Panc1 (cell line): Measurements from ENCODE around the gene SEC11C. TPM values are rescaled to one million over a fixed set of nuclear protein-coding genes. Genes with fewer than 3 reads are reported as not detected.

Experiments used
- ATAC-seq: fragments of 200-7000 bp; cut with Tn5 transposase; 2 replicates; pipeline ENCODE4 v1.9.1; 2020; ENCODE audit warnings: mild to moderate bottlenecking, moderate library complexity
- BruUV-seq: library from RNA; stranded (reverse); fragments of 400-500 nt; replicated peaks from 2 replicates; lab custom pipeline; 2021; lab: Mats Ljungman, UMichigan
- CTCF ChIA-PET: fragments of 300-600 bp; sonication (Branson Sonifier 250); formaldehyde crosslinking; loops from one replicate; lab custom pipeline; 2022; ENCODE audit warnings: antibody characterized with exemption; lab: Charles Lee
- POLR2A ChIA-PET: fragments of 300-600 bp; sonication (Branson Sonifier 250); formaldehyde crosslinking; loops from one replicate; lab custom pipeline; 2022; ENCODE audit warnings: antibody characterized with exemption; lab: Charles Lee
- DNase-seq: peaks from one replicate; pipeline ENCODE4 v3.0.0-alpha.2; 2010; ENCODE audit warnings: low read depth, low spot score
- H3K27ac ChIP-seq: 2 replicates; pipeline ENCODE4 v1.5.1; 2011; ENCODE audit warnings: mild to moderate bottlenecking, low read length, inconsistent platforms
- H3K27me3 ChIP-seq: fragments of 200-500 bp; sonication (Bioruptor generic); 2 replicates; pipeline ENCODE4 v1.6.0; 2014; ENCODE audit warnings: low read length, inconsistent platforms; ENCODE audit not compliant: control insufficient read depth, insufficient read depth
- H3K36me3 ChIP-seq: fragments of 200-500 bp; sonication (Bioruptor generic); 2 replicates; pipeline ENCODE4 v1.5.1; 2014; ENCODE audit warnings: inconsistent platforms, mild to moderate bottlenecking, low read length, moderate library complexity; ENCODE audit not compliant: control insufficient read depth, insufficient read depth
- H3K4me1 ChIP-seq: 2 replicates; pipeline ENCODE4 v1.5.1; 2011; ENCODE audit warnings: inconsistent platforms, mild to moderate bottlenecking, low read length, moderate library complexity; ENCODE audit not compliant: control insufficient read depth, insufficient read depth
- H3K4me3 ChIP-seq, 2 experiments: 2 replicates each; pipeline ENCODE4 v1.5.1; 2011 to 2012; ENCODE audit warnings: low read depth in 2 of 2, low read length in 2 of 2, mild to moderate bottlenecking in 2 of 2, inconsistent platforms in 1 of 2, moderate library complexity in 1 of 2
- H3K9me3 ChIP-seq: fragments of 200-500 bp; sonication (Bioruptor generic); 2 replicates; pipeline ENCODE4 v1.5.1; 2014; ENCODE audit warnings: low read depth, mild to moderate bottlenecking, inconsistent platforms, low read length, moderate library complexity; ENCODE audit not compliant: control insufficient read depth, insufficient read depth
- POLR2AphosphoS5 ChIP-seq: IDR thresholded peaks from 2 replicates; pipeline ENCODE4 v1.6.1; 2012; ENCODE audit warnings: mild to moderate bottlenecking, low read depth, low read length, moderate library complexity
- REST ChIP-seq, 2 experiments: IDR thresholded peaks; 2 replicates each; pipeline ENCODE4 v1.6.1; 2011 to 2012; ENCODE audit warnings: low read depth in 2 of 2, control low read depth in 1 of 2, low read length in 1 of 2, mild to moderate bottlenecking in 1 of 2, moderate library complexity in 1 of 2; ENCODE audit not compliant: insufficient read depth in 1 of 2
- SIN3A ChIP-seq: IDR thresholded peaks from 2 replicates; pipeline ENCODE4 v1.6.1; 2012; ENCODE audit warnings: low read depth, mild to moderate bottlenecking, low read length, moderate library complexity, borderline replicate concordance; ENCODE audit not compliant: insufficient read depth
- TCF7L2 ChIP-seq: IDR thresholded peaks from 2 replicates; pipeline ENCODE4 v1.6.1; 2011; ENCODE audit warnings: mild to moderate bottlenecking, low read depth, low read length, inconsistent platforms
- in situ Hi-C: cut with HindIII; loops from 2 replicates; pipeline ENCODE4 v1.10.0; 2016; ENCODE audit warnings: low sequenced_read_pairs, low pct_unique_long_range_greater_than_20kb
- intact Hi-C: fragments of 100-400 bp; cut with micrococcal nuclease; formaldehyde crosslinking; loops from one replicate; pipeline ENCODE4 v1.10.0; 2022; ENCODE audit not compliant: unreplicated experiment
- total RNA-seq: library from RNA; stranded (reverse); gene quantifications from one replicate; pipeline ENCODE4 v1.2.1, GENCODE V29; 2021; ENCODE audit not compliant: unreplicated experiment
- TF ChIP-seq, protein P1 (sequence below): fragments of 450-650 bp; IDR thresholded peaks from 2 replicates; pipeline ENCODE4 v1.5.1; 2017; ENCODE audit warnings: mild to moderate bottlenecking

The SEC11C gene
- total RNA-seq, 1 experiment from 2014 or later: 48.3 TPM

GRCh38 chr18:59159265-59159664 is 19.6 kb downstream of the SEC11C start:
- Histone ChIP-seq H3K4me1 (no peaks in the 10 kb centered on the region), H3K9me3 (no peaks in the 10 kb centered on the region), H3K4me3 (no peak overlapping the region), H3K27ac (no peak overlapping the region), H3K27me3 (no peaks in the 10 kb centered on the region), H3K36me3 (no peaks in the 10 kb centered on the region)
- ChIA-PET POLR2A (no interaction called here), CTCF (no interaction called here)
- in situ Hi-C loops: no loop called here
- ATAC-seq: no peak
- intact Hi-C loops: no loop called here
- BruUV-seq: no TSS peak
- TF ChIP-seq TCF7L2 (no peak), POLR2AphosphoS5 (no peak)
- no peak for DNase-seq

GRCh38 chr18:59159986-59160385 is 20.3 kb downstream of the SEC11C start:
- POLR2A ChIA-PET: no interaction called here
- no TSS peak for BruUV-seq

More at GRCh38 chr18:59159986-59160385, 20.3 kb downstream of the SEC11C start:
- H3K27me3 ChIP-seq: no peaks in the 10 kb centered on the region
- H3K36me3 ChIP-seq: no peaks in the 10 kb centered on the region
- intact Hi-C loops (no loop called here), in situ Hi-C loops (no loop called here)
- ATAC-seq (no peak), DNase-seq (no peak)
- CTCF ChIA-PET: no interaction called here
- TF ChIP-seq, protein P1, sequence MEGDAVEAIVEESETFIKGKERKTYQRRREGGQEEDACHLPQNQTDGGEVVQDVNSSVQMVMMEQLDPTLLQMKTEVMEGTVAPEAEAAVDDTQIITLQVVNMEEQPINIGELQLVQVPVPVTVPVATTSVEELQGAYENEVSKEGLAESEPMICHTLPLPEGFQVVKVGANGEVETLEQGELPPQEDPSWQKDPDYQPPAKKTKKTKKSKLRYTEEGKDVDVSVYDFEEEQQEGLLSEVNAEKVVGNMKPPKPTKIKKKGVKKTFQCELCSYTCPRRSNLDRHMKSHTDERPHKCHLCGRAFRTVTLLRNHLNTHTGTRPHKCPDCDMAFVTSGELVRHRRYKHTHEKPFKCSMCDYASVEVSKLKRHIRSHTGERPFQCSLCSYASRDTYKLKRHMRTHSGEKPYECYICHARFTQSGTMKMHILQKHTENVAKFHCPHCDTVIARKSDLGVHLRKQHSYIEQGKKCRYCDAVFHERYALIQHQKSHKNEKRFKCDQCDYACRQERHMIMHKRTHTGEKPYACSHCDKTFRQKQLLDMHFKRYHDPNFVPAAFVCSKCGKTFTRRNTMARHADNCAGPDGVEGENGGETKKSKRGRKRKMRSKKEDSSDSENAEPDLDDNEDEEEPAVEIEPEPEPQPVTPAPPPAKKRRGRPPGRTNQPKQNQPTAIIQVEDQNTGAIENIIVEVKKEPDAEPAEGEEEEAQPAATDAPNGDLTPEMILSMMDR: no peak
- TF ChIP-seq POLR2AphosphoS5 (no peak), TCF7L2 (no peak), REST (IDR thresholded peaks at IDR 0.05; ENCODE audit: insufficient read depth in 1 of 2, low read depth in 2 of 2, low read length in 1 of 2) (no peak), SIN3A (no peak)
- no peaks in the 10 kb centered on the region for H3K4me1 ChIP-seq
- no peaks in the 10 kb centered on the region for H3K9me3 ChIP-seq
- H3K4me3 ChIP-seq: no peak overlapping the region
- H3K27ac ChIP-seq: no peak overlapping the region
